Hepatocyte (in vitro differentiated cells): ENCODE results near the gene CES5A. TPM values are rescaled to one million over a fixed set of nuclear protein-coding genes. Genes with fewer than 3 reads are reported as not detected.
"Not testable (repeated sequence)": the region's sequence is repeated elsewhere in the genome, so short reads cannot be mapped to it uniquely, and the experiment has no call there.

ENCODE experiments used
- DNase-seq: peaks from one replicate; pipeline ENCODE4 v3.0.0-alpha.2; 2016; ENCODE audit warnings: low spot score
- H2AFZ ChIP-seq: fragments of 200-600 bp; sonication (generic); 2 replicates; pipeline ENCODE4 v1.6.0; 2016; ENCODE audit warnings: antibody characterized with exemption, mild to moderate bottlenecking
- H3K27ac ChIP-seq: fragments of 200-600 bp; sonication (generic); 2 replicates; pipeline ENCODE4 v1.5.1; 2016; ENCODE audit warnings: mild to moderate bottlenecking
- H3K27me3 ChIP-seq: fragments of 200-600 bp; sonication (generic); 2 replicates; pipeline ENCODE4 v1.6.1; 2016
- H3K36me3 ChIP-seq: fragments of 200-600 bp; sonication (generic); replicated peaks from 2 replicates; pipeline ENCODE4 v1.5.1; 2016; ENCODE audit warnings: low read depth; ENCODE audit not compliant: insufficient read depth
- H3K4me1 ChIP-seq: fragments of 200-600 bp; sonication (generic); 2 replicates; pipeline ENCODE4 v1.5.1; 2016; ENCODE audit warnings: mild to moderate bottlenecking, moderate library complexity; ENCODE audit not compliant: insufficient read depth
- H3K4me2 ChIP-seq: fragments of 200-600 bp; sonication (generic); 2 replicates; pipeline ENCODE4 v1.6.0; 2016
- H3K4me3 ChIP-seq: fragments of 200-600 bp; sonication (generic); 2 replicates; pipeline ENCODE4 v1.5.1; 2016; ENCODE audit warnings: mild to moderate bottlenecking
- H3K79me2 ChIP-seq: fragments of 200-600 bp; sonication (generic); 2 replicates; pipeline ENCODE4 v1.6.0; 2017; ENCODE audit warnings: mild to moderate bottlenecking
- H3K9me2 ChIP-seq: fragments of 200-600 bp; sonication (generic); replicated peaks from 2 replicates; pipeline ENCODE4 v1.6.0; 2017; ENCODE audit warnings: mild to moderate bottlenecking; ENCODE audit not compliant: insufficient read depth
- H3K9me3 ChIP-seq: fragments of 200-600 bp; sonication (generic); 2 replicates; pipeline ENCODE4 v1.5.1; 2016; ENCODE audit warnings: low read depth, mild to moderate bottlenecking
- H4K20me1 ChIP-seq: fragments of 200-600 bp; sonication (generic); 2 replicates; pipeline ENCODE4 v1.6.0; 2016; ENCODE audit warnings: mild to moderate bottlenecking; ENCODE audit not compliant: insufficient read depth, poor library complexity, severe bottlenecking
- CTCF ChIP-seq: fragments of 200-600 bp; sonication (generic); IDR thresholded peaks from 2 replicates; pipeline ENCODE4 v1.5.1; 2016; ENCODE audit warnings: antibody characterized with exemption, mild to moderate bottlenecking; ENCODE audit not compliant: poor library complexity
- EZH2 ChIP-seq: fragments of 200-600 bp; sonication (generic); IDR thresholded peaks from 2 replicates; pipeline ENCODE4 v1.6.1; 2016; ENCODE audit warnings: antibody characterized with exemption, mild to moderate bottlenecking, borderline replicate concordance
- EZH2phosphoT487 ChIP-seq: fragments of 200-600 bp; sonication (generic); IDR thresholded peaks from one replicate; pipeline ENCODE4 v1.6.1; 2018; ENCODE audit warnings: antibody characterized with exemption, mild to moderate bottlenecking, low read depth, moderate library complexity; ENCODE audit not compliant: unreplicated experiment, severe bottlenecking
- WGBS: methylation state at CpG from one replicate; pipeline ENCODE4 v1.1.6; 2016; ENCODE audit warnings: low lambda C conversion rate; ENCODE audit errors: missing lambda C conversion rate; 5-methylcytosine and 5-hydroxymethylcytosine counted together
- polyA plus RNA-seq: library from polyadenylated mRNA; unstranded; fragments of >200 nt; fragmentation: Nextera tagmentation; extraction: Ambion mirVana; gene quantifications from 2 replicates; pipeline ENCODE4 v1.2.1, GENCODE V29; 2016
- total RNA-seq: library from RNA; depleted of rRNA; stranded (reverse); fragments of >200 nt; gene quantifications from 2 replicates; pipeline ENCODE4 v1.2.3, GENCODE V29; 2014

Gene CES5A
- total and polyA plus RNA-seq, 2 experiments from 2014 or later, result not detected

- H3K9me2 ChIP-seq, result no peaks in the 10 kb centered on the region
- no peak overlapping the region for H3K4me3 ChIP-seq
- no peaks in the 10 kb centered on the region for H3K4me1 ChIP-seq
- no peak for DNase-seq
- H3K36me3 ChIP-seq, result no peaks in the 10 kb centered on the region
- 90% methylated on average over 4 of the region's 4 CpGs for WGBS
- H4K20me1 ChIP-seq, result no peaks in the 10 kb centered on the region
- no peak overlapping the region for H3K27ac ChIP-seq
- H3K79me2 ChIP-seq, result no peaks in the 10 kb centered on the region
- no peak overlapping the region for H3K4me2 ChIP-seq
- H3K9me3 ChIP-seq, result no peaks in the 10 kb centered on the region
- H3K27me3 ChIP-seq, result no peaks in the 10 kb centered on the region
- TF ChIP-seq EZH2phosphoT487 (no peak), EZH2 (no peak), CTCF (no peak)
- H2AFZ ChIP-seq, result no peak overlapping the region
Observed at GRCh38 chr16:55821210-55821609, 54.0 kb downstream of the CES5A start.

- TF ChIP-seq CTCF (no peak), EZH2phosphoT487 (no peak), EZH2 (no peak)
- Histone ChIP-seq H4K20me1 (no peaks in the 10 kb centered on the region), H3K9me2 (no peaks in the 10 kb centered on the region), H3K27ac (no peak overlapping the region), H3K79me2 (no peaks in the 10 kb centered on the region), H3K9me3 (no peaks in the 10 kb centered on the region), H3K4me1 (no peaks in the 10 kb centered on the region), H3K27me3 (no peaks in the 10 kb centered on the region), H2AFZ (no peak overlapping the region), H3K4me2 (no peak overlapping the region), H3K36me3 (no peaks in the 10 kb centered on the region), H3K4me3 (no peak overlapping the region)
- DNase-seq, result no peak
- 93% methylated on average over 2 of the region's 3 CpGs for WGBS
Observed at GRCh38 chr16:55820615-55821014, 54.6 kb downstream of the CES5A start.

GRCh38 chr16:55817236-55817912, 57.8 kb downstream of the CES5A start:
- no peaks in the 10 kb centered on the region for H3K9me3 ChIP-seq
- no peaks in the 10 kb centered on the region for H3K36me3 ChIP-seq
- TF ChIP-seq EZH2 (no peak), CTCF (no peak), EZH2phosphoT487 (no peak)
- DNase-seq, result no peak
- H3K4me2 ChIP-seq, result no peak overlapping the region
- no peak overlapping the region for H2AFZ ChIP-seq
- H3K27ac ChIP-seq, result no peak overlapping the region
- H3K27me3 ChIP-seq, result no peaks in the 10 kb centered on the region
- H4K20me1 ChIP-seq, result no peaks in the 10 kb centered on the region
- H3K79me2 ChIP-seq, result no peaks in the 10 kb centered on the region
- H3K4me1 ChIP-seq, result no peaks in the 10 kb centered on the region
- H3K9me2 ChIP-seq, result no peaks in the 10 kb centered on the region
- H3K4me3 ChIP-seq, result no peak overlapping the region
- WGBS, result 91% methylated on average over 5 of the region's 5 CpGs

GRCh38 chr16:55816222-55816621, 59.0 kb downstream of the CES5A start:
- H2AFZ ChIP-seq, H3K36me3 ChIP-seq, H3K27me3 ChIP-seq, H4K20me1 ChIP-seq, H3K4me1 ChIP-seq, H3K79me2 ChIP-seq, DNase-seq, H3K4me3 ChIP-seq, H3K4me2 ChIP-seq, H3K9me3 ChIP-seq, H3K27ac ChIP-seq, H3K9me2 ChIP-seq: not testable (repeated sequence)
- WGBS, result 68% methylated on average over 4 of the region's 4 CpGs
